ENCODE results near the gene CXCL14. TPM values are rescaled to one million over a fixed set of nuclear protein-coding genes. Genes with fewer than 3 reads are reported as not detected.

CXCL14 gene
- total RNA-seq, 1 experiment from 2014 or later = not detected

DNA sequence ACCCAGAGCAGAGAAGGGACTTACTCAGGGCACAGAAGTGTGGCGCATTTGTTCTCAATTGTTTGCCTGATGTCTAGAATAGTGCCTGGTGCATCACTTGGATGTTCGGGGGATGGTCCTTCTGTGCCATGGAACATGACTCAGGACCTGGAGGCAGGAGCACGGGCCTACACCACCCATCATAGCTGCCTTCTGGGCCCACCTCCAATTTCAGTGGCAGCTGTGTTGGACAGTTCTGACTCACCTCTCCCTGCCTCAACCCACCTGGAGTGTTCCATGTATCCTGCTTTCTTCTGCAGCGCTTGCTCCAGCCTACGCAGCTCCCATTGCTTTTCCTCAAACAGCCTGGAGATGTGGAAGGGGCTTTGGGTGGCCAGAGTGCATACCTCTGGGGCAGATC lies 12.5 kb upstream of the CXCL14 start:
- intact Hi-C loops (cut with micrococcal nuclease) = no loop called here
- ChIA-PET CTCF (no interaction called here), POLR2A (no interaction called here), RAD21 (ENCODE audit: low non-redundant PET in 1 of 2, low total read pairs in 2 of 2, uncharacterized antibody in 2 of 2, unreplicated experiment in 2 of 2) (no interaction called here)
- Histone ChIP-seq H3K9me2 (ENCODE audit: insufficient read depth) (no peaks in the 10 kb centered on the region), H3K4me3 (replicated peaks in 1 of 2; ENCODE audit: low read depth in 1 of 2, low read length in 2 of 2) (no peak overlapping the region), H3K36me3 (ENCODE audit: control insufficient read depth in 1 of 2, insufficient read depth in 2 of 2, low read length in 2 of 2) (no peaks in the 10 kb centered on the region), H3K27ac (ENCODE audit: low read depth, low read length) (no peak overlapping the region), H4K20me1 (ENCODE audit: insufficient read depth) (no peaks in the 10 kb centered on the region), H2AFZ (ENCODE audit: low read depth, low read length, poor library complexity, severe bottlenecking) (no peak overlapping the region), H3K9me3 (ENCODE audit: control insufficient read depth in 1 of 2, insufficient read depth in 1 of 2, low read depth in 1 of 2, low read length in 2 of 2) (no peaks in the 10 kb centered on the region), H3K79me2 (ENCODE audit: insufficient read depth, low read length) (no peaks in the 10 kb centered on the region), H3K4me2 (ENCODE audit: low read length) (no peak overlapping the region), H3K4me1 (ENCODE audit: control insufficient read depth in 1 of 2, insufficient read depth in 2 of 2, low read length in 2 of 2) (no peaks in the 10 kb centered on the region), H3K27me3 (ENCODE audit: insufficient read depth, low read length) (peaks cover 17% of the 10 kb centered on the region), H3K9ac (ENCODE audit: low read length) (no peak overlapping the region)
- no peak for TF ChIP-seq FOSL1 (IDR thresholded peaks at IDR 0.05; ENCODE audit: low read depth)
- TF ChIP-seq, protein P1, sequence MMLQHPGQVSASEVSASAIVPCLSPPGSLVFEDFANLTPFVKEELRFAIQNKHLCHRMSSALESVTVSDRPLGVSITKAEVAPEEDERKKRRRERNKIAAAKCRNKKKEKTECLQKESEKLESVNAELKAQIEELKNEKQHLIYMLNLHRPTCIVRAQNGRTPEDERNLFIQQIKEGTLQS (IDR thresholded peaks at IDR 0.05) = no peak
- TF ChIP-seq YY1 (IDR thresholded peaks at IDR 0.05; ENCODE audit: extremely low read depth, insufficient replicate concordance, low read depth, low read length) = no peak
- DNase-seq (ENCODE audit: low read depth, low spot score) = no peak
- ATAC-seq = no peak
- no TSS peak for BruUV-seq (replicated peaks)

DNA sequence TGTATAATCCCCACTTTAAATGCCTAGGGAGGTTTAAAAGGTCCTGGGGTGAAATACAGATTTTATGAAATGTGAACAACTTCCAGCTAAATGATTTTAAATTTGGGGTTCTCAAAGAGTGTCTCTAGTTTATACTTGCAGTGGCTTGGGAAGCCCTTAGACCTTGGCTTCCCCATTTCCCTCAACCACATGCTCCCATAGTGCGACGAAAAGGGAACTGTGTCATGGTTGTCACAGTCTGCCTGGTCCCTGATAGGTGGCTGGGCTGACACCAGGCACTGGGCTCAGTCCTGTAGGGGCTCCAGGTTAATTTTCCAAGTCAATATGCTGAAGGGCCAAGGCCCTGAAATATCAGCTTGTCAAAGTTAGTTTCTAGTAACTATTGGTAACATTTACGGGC lies 10.4 kb upstream of the CXCL14 start:
- H3K4me3 ChIP-seq (replicated peaks in 1 of 2; ENCODE audit: low read depth in 1 of 2, low read length in 2 of 2) = no peak overlapping the region
- no peaks in the 10 kb centered on the region for H3K9me2 ChIP-seq (ENCODE audit: insufficient read depth)
- H3K9me3 ChIP-seq (ENCODE audit: control insufficient read depth in 1 of 2, insufficient read depth in 1 of 2, low read depth in 1 of 2, low read length in 2 of 2) = no peaks in the 10 kb centered on the region
- H3K79me2 ChIP-seq (ENCODE audit: insufficient read depth, low read length) = no peaks in the 10 kb centered on the region
- no TSS peak for BruUV-seq (replicated peaks)
- no peak overlapping the region for H3K27ac ChIP-seq (ENCODE audit: low read depth, low read length)
- ATAC-seq (no peak), DNase-seq (ENCODE audit: low read depth, low spot score) (no peak)
- ChIA-PET POLR2A (no interaction called here), RAD21 (ENCODE audit: low non-redundant PET in 1 of 2, low total read pairs in 2 of 2, uncharacterized antibody in 2 of 2, unreplicated experiment in 2 of 2) (no interaction called here), CTCF (no interaction called here)
- no peak overlapping the region for H2AFZ ChIP-seq (ENCODE audit: low read depth, low read length, poor library complexity, severe bottlenecking)
- TF ChIP-seq ZFX (IDR thresholded peaks at IDR 0.05) = no peak
- no peak for TF ChIP-seq POLR2A (IDR thresholded peaks at IDR 0.05; ENCODE audit: borderline replicate concordance, extremely low read depth, insufficient read depth, insufficient read length)
- no peak for TF ChIP-seq POLR2AphosphoS5 (IDR thresholded peaks at IDR 0.05; ENCODE audit: low read depth, low read length)
- no peak for TF ChIP-seq SP1 (IDR thresholded peaks at IDR 0.05; ENCODE audit: low read depth)
- TF ChIP-seq ELF1 (IDR thresholded peaks at IDR 0.05; ENCODE audit: borderline replicate concordance, low read depth) = no peak
- TF ChIP-seq, protein P2, sequence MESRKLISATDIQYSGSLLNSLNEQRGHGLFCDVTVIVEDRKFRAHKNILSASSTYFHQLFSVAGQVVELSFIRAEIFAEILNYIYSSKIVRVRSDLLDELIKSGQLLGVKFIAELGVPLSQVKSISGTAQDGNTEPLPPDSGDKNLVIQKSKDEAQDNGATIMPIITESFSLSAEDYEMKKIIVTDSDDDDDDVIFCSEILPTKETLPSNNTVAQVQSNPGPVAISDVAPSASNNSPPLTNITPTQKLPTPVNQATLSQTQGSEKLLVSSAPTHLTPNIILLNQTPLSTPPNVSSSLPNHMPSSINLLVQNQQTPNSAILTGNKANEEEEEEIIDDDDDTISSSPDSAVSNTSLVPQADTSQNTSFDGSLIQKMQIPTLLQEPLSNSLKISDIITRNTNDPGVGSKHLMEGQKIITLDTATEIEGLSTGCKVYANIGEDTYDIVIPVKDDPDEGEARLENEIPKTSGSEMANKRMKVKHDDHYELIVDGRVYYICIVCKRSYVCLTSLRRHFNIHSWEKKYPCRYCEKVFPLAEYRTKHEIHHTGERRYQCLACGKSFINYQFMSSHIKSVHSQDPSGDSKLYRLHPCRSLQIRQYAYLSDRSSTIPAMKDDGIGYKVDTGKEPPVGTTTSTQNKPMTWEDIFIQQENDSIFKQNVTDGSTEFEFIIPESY (IDR thresholded peaks at IDR 0.05; ENCODE audit: extremely low read depth, insufficient replicate concordance, low read length) = no peak
- TF ChIP-seq, protein P3, sequence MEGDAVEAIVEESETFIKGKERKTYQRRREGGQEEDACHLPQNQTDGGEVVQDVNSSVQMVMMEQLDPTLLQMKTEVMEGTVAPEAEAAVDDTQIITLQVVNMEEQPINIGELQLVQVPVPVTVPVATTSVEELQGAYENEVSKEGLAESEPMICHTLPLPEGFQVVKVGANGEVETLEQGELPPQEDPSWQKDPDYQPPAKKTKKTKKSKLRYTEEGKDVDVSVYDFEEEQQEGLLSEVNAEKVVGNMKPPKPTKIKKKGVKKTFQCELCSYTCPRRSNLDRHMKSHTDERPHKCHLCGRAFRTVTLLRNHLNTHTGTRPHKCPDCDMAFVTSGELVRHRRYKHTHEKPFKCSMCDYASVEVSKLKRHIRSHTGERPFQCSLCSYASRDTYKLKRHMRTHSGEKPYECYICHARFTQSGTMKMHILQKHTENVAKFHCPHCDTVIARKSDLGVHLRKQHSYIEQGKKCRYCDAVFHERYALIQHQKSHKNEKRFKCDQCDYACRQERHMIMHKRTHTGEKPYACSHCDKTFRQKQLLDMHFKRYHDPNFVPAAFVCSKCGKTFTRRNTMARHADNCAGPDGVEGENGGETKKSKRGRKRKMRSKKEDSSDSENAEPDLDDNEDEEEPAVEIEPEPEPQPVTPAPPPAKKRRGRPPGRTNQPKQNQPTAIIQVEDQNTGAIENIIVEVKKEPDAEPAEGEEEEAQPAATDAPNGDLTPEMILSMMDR (IDR thresholded peaks at IDR 0.05 in 2 of 3, conservative IDR thresholded peaks at IDR 0.05 in 1 of 3; ENCODE audit: borderline replicate concordance in 1 of 3, insufficient read depth in 1 of 3, low read depth in 2 of 3, low read length in 2 of 3) = no peak
- TF ChIP-seq EZH2phosphoT487 (IDR thresholded peaks at IDR 0.05; ENCODE audit: borderline replicate concordance) = no peak
- TF ChIP-seq EGR1 (IDR thresholded peaks at IDR 0.05; ENCODE audit: low read depth) = no peak
- TF ChIP-seq SRF (IDR thresholded peaks at IDR 0.05; ENCODE audit: low read depth) = no peak
- TF ChIP-seq, protein P4, sequence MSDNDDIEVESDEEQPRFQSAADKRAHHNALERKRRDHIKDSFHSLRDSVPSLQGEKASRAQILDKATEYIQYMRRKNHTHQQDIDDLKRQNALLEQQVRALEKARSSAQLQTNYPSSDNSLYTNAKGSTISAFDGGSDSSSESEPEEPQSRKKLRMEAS (IDR thresholded peaks at IDR 0.05) = no peak
- TF ChIP-seq, protein P1 (IDR thresholded peaks at IDR 0.05) = no peak
- no peak for TF ChIP-seq EZH2 (IDR thresholded peaks at IDR 0.05)
- no peak for TF ChIP-seq CEBPB (IDR thresholded peaks at IDR 0.05; ENCODE audit: low read depth)
- TF ChIP-seq TCF7L2 (IDR thresholded peaks at IDR 0.05; ENCODE audit: borderline replicate concordance, extremely low read depth, insufficient read depth, insufficient read length) = no peak
- H3K27me3 ChIP-seq (ENCODE audit: insufficient read depth, low read length) = peaks cover 18% of the 10 kb centered on the region
- H3K4me1 ChIP-seq (ENCODE audit: control insufficient read depth in 1 of 2, insufficient read depth in 2 of 2, low read length in 2 of 2) = no peaks in the 10 kb centered on the region
- no peak overlapping the region for H3K4me2 ChIP-seq (ENCODE audit: low read length)
- H3K36me3 ChIP-seq (ENCODE audit: control insufficient read depth in 1 of 2, insufficient read depth in 2 of 2, low read length in 2 of 2) = no peaks in the 10 kb centered on the region
- H3K9ac ChIP-seq (ENCODE audit: low read length) = no peak overlapping the region
- no peaks in the 10 kb centered on the region for H4K20me1 ChIP-seq (ENCODE audit: insufficient read depth)
- intact Hi-C loops (cut with micrococcal nuclease) = no loop called here
